ENCODE results near the gene CCDC69.

- TF ChIP-seq CTCF (conservative IDR thresholded peaks at IDR 0.05; ENCODE audit: low read length) = no peak
- no peak for TF ChIP-seq EZH2phosphoT487 (IDR thresholded peaks at IDR 0.05; ENCODE audit: borderline replicate concordance, low read depth, low read length)
These were observed 19.7 kb upstream of the CCDC69 start for GRCh38 chr5:151243564-151243963.

All from OCI-LY7 (cell line).